OCI-LY3 (cell line): ENCODE results near the gene IP6K1.

ENCODE experiments used
- CTCF ChIP-seq: fragments of 200-600, 300-600 bp; sonication (generic); IDR thresholded peaks from 2 replicates; pipeline ENCODE4 v1.5.1; 2014; ENCODE audit warnings: antibody characterized with exemption, low read length, low read depth
- EZH2phosphoT487 ChIP-seq: fragments of 200-600 bp; shearing (Covaris generic); IDR thresholded peaks from 2 replicates; pipeline ENCODE4 v1.6.1; 2018; ENCODE audit warnings: antibody characterized with exemption, mixed run types, low read depth

GRCh38 chr3:49745986-49746385 lies 40.4 kb downstream of the IP6K1 start:
- TF ChIP-seq CTCF (no peak), EZH2phosphoT487 (no peak)
